Progenitor cell of endocrine pancreas (in vitro differentiated cells): ENCODE measurements around the gene CTAG1A. TPM values are rescaled to one million over a fixed set of nuclear protein-coding genes. Genes with fewer than 3 reads are reported as not detected.

Source experiments
- DNase-seq: peaks from one replicate; pipeline ENCODE4 v3.0.0; 2021; ENCODE audit warnings: low spot score; ENCODE audit not compliant: unreplicated experiment
- H3K27ac Mint-ChIP-seq: 2 replicates; pipeline ENCODE4 v1.8.0; 2021; ENCODE audit warnings: mild to moderate bottlenecking, moderate library complexity, mixed read lengths
- H3K27me3 Mint-ChIP-seq: 2 replicates; pipeline ENCODE4 v1.8.0; 2021; ENCODE audit warnings: mixed read lengths
- H3K36me3 Mint-ChIP-seq: 2 replicates; pipeline ENCODE4 v1.8.0; 2022; ENCODE audit warnings: mixed read lengths; ENCODE audit not compliant: insufficient read depth
- H3K4me1 Mint-ChIP-seq: 2 replicates; pipeline ENCODE4 v1.8.0; 2021; ENCODE audit warnings: low read depth, mixed read lengths
- H3K4me3 Mint-ChIP-seq: 2 replicates; pipeline ENCODE4 v1.8.0; 2021; ENCODE audit warnings: low read depth, mild to moderate bottlenecking, moderate library complexity, mixed read lengths
- H3K9me3 Mint-ChIP-seq: 2 replicates; pipeline ENCODE4 v1.8.0; 2021; ENCODE audit warnings: low read depth, mixed read lengths
- total RNA-seq: library from RNA; stranded (reverse); gene quantifications from 2 replicates; pipeline ENCODE4 v1.2.1, GENCODE V29; 2021
- TF ChIP-seq, protein P1 (sequence below): fragments of 200-600 bp; sonication (generic); IDR thresholded peaks from one replicate; pipeline ENCODE4 v1.5.0; 2021; ENCODE audit warnings: antibody characterized with exemption, mild to moderate bottlenecking; ENCODE audit not compliant: unreplicated experiment

The CTAG1A gene
- total RNA-seq, 1 donor from 2014 or later = not detected

GRCh38 chrX:154596290-154596929, 11.5 kb downstream of the CTAG1A start:
- H3K4me3 Mint-ChIP-seq = no peak overlapping the region
- TF ChIP-seq, protein P1, sequence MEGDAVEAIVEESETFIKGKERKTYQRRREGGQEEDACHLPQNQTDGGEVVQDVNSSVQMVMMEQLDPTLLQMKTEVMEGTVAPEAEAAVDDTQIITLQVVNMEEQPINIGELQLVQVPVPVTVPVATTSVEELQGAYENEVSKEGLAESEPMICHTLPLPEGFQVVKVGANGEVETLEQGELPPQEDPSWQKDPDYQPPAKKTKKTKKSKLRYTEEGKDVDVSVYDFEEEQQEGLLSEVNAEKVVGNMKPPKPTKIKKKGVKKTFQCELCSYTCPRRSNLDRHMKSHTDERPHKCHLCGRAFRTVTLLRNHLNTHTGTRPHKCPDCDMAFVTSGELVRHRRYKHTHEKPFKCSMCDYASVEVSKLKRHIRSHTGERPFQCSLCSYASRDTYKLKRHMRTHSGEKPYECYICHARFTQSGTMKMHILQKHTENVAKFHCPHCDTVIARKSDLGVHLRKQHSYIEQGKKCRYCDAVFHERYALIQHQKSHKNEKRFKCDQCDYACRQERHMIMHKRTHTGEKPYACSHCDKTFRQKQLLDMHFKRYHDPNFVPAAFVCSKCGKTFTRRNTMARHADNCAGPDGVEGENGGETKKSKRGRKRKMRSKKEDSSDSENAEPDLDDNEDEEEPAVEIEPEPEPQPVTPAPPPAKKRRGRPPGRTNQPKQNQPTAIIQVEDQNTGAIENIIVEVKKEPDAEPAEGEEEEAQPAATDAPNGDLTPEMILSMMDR = no peak
- peaks cover 31% of the 10 kb centered on the region for H3K9me3 Mint-ChIP-seq
- H3K36me3 Mint-ChIP-seq = no peaks in the 10 kb centered on the region
- H3K27me3 Mint-ChIP-seq = peaks cover 3% of the 10 kb centered on the region
- H3K27ac Mint-ChIP-seq = no peak overlapping the region
- no peak for DNase-seq
- no peaks in the 10 kb centered on the region for H3K4me1 Mint-ChIP-seq

DNA sequence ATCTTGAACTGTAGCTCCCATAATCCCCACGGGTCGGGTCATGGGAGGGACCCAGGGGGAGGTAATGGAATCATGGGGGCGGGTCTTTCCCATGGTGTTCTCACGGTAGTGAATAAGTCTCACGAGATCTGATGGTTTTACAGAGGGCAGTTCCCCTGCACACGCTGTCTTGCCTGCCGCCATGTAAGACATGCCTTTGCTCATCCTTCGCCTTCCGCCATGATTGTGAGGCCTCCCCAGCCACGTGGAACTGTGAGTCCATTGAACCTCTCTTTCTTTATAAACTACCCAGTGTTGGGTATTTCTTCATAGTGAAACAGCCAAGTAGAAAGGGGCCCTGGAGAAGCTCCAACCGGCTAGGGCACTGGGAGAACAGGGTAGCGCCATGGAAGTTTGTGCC, 12.3 kb downstream of the CTAG1A start:
- H3K4me3 Mint-ChIP-seq = no peak overlapping the region
- H3K27ac Mint-ChIP-seq = no peak overlapping the region
- no peak for DNase-seq
- TF ChIP-seq, protein P1 = no peak
- no peaks in the 10 kb centered on the region for H3K4me1 Mint-ChIP-seq
- peaks cover 29% of the 10 kb centered on the region for H3K9me3 Mint-ChIP-seq
- H3K27me3 Mint-ChIP-seq = peaks cover 2% of the 10 kb centered on the region
- no peaks in the 10 kb centered on the region for H3K36me3 Mint-ChIP-seq

GRCh38 chrX:154598656-154599055, 13.7 kb downstream of the CTAG1A start:
- H3K36me3 Mint-ChIP-seq = no peaks in the 10 kb centered on the region
- no peak for DNase-seq
- TF ChIP-seq, protein P1 = no peak
- H3K27ac Mint-ChIP-seq = no peak overlapping the region
- H3K4me3 Mint-ChIP-seq = no peak overlapping the region
- H3K4me1 Mint-ChIP-seq = no peaks in the 10 kb centered on the region
- H3K27me3 Mint-ChIP-seq = no peaks in the 10 kb centered on the region
- peaks cover 23% of the 10 kb centered on the region for H3K9me3 Mint-ChIP-seq

DNA sequence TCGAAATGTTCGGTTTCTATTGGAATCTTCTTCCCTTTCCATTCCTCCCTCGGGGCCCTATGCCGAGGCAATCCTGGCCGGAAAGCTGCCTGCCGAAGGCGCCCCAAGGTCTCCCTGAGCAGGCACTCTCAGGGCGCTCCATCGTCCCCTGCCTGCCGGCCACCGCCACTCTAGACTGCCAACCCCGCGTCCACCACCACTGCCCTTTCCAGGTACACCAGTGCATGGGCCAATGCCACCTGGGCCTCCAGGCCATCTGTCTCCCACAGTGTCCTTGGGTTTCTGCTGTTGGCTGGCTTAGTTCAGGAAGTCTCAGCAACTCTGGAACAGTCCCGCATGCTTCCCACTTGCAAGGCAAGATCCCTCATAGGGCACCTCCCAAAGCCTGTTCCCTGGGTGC, 14.6 kb downstream of the CTAG1A start:
- TF ChIP-seq, protein P1 = no peak
- Mint-ChIP-seq H3K27me3 (no peaks in the 10 kb centered on the region), H3K27ac (no peak overlapping the region), H3K9me3 (peaks cover 28% of the 10 kb centered on the region), H3K36me3 (no peaks in the 10 kb centered on the region), H3K4me1 (no peaks in the 10 kb centered on the region), H3K4me3 (no peak overlapping the region)
- no peak for DNase-seq

GRCh38 chrX:154600759-154601374, 15.9 kb downstream of the CTAG1A start:
- Mint-ChIP-seq H3K36me3 (no peaks in the 10 kb centered on the region), H3K27me3 (no peaks in the 10 kb centered on the region), H3K9me3 (peaks cover 26% of the 10 kb centered on the region), H3K4me3 (no peak overlapping the region), H3K27ac (no peak overlapping the region), H3K4me1 (no peaks in the 10 kb centered on the region)
- TF ChIP-seq, protein P1 = no peak
- DNase-seq = no peak
